ENCODE results near the gene KIAA0513.
A peak's percentile ranks its signal among the peaks of the same experiment; 100 is the strongest.

KIAA0513 gene

GRCh38 chr16:85027349-85027957 lies at the start of gene KIAA0513:
Gene KIAA0513 (plus strand): TSS chr16:85027795. CDS start chr16:85067072, 39,277 bp downstream.
- DNase-seq (ENCODE audit: low spot score) = peak; percentile 96

- DNase-seq (ENCODE audit: low spot score) = no peak
Measured at GRCh38 chr16:84979516-84979915, 48.1 kb upstream of the KIAA0513 start.

- DNase-seq (ENCODE audit: low spot score) = no peak
Measured at GRCh38 chr16:84982434-84982833, 45.2 kb upstream of the KIAA0513 start.

- no peak for DNase-seq (ENCODE audit: low spot score)
Measured at GRCh38 chr16:84985079-84986065, 42.2 kb upstream of the KIAA0513 start.

GRCh38 chr16:84986102-84986501 lies 41.5 kb upstream of the KIAA0513 start:
- DNase-seq (ENCODE audit: low spot score) = peak; percentile 39

- no peak for DNase-seq (ENCODE audit: low spot score)
Measured at GRCh38 chr16:84986879-84987278, 40.7 kb upstream of the KIAA0513 start.

- no peak for DNase-seq (ENCODE audit: low spot score)
Measured at GRCh38 chr16:84988328-84989080, 39.1 kb upstream of the KIAA0513 start.

GRCh38 chr16:84989749-84990620 lies 37.6 kb upstream of the KIAA0513 start:
- DNase-seq (ENCODE audit: low spot score) = no peak

GRCh38 chr16:84990782-84991181 lies 36.8 kb upstream of the KIAA0513 start:
- no peak for DNase-seq (ENCODE audit: low spot score)

GRCh38 chr16:84992717-84993075 lies 34.9 kb upstream of the KIAA0513 start:
- DNase-seq (ENCODE audit: low spot score) = no peak

- no peak for DNase-seq (ENCODE audit: low spot score)
Measured at GRCh38 chr16:84993926-84994325, 33.7 kb upstream of the KIAA0513 start.

- DNase-seq (ENCODE audit: low spot score) = no peak
Measured at GRCh38 chr16:84995663-84996062, 31.9 kb upstream of the KIAA0513 start.

GRCh38 chr16:84996365-84996764 lies 31.2 kb upstream of the KIAA0513 start:
- no peak for DNase-seq (ENCODE audit: low spot score)

GRCh38 chr16:84999200-84999599 lies 28.4 kb upstream of the KIAA0513 start:
- no peak for DNase-seq (ENCODE audit: low spot score)

- no peak for DNase-seq (ENCODE audit: low spot score)
Measured at GRCh38 chr16:84999857-85000480, 27.6 kb upstream of the KIAA0513 start.

GRCh38 chr16:85002099-85002541 lies 25.5 kb upstream of the KIAA0513 start:
- DNase-seq (ENCODE audit: low spot score) = no peak

- no peak for DNase-seq (ENCODE audit: low spot score)
Measured at GRCh38 chr16:85002608-85003007, 25.0 kb upstream of the KIAA0513 start.

GRCh38 chr16:85003076-85003475 lies 24.5 kb upstream of the KIAA0513 start:
- no peak for DNase-seq (ENCODE audit: low spot score)

- DNase-seq (ENCODE audit: low spot score) = no peak
Measured at GRCh38 chr16:85003725-85004586, 23.6 kb upstream of the KIAA0513 start.

All from putamen (tissue), 1 donor.